NCI-H510A treated with DMSO at 0.1 percent for 48 hours (cell line): ENCODE measurements around the gene FAM13A.
"Not testable (repeated sequence)": the region's sequence is repeated elsewhere in the genome, so short reads cannot be mapped to it uniquely, and the experiment has no call there.

Experiments
- DNase-seq: peaks from one replicate; lab custom pipeline; 2025; lab: John Stamatoyannopoulos, UW

Gene FAM13A

GRCh38 chr4:88900432-88900831 is 156.6 kb downstream of the FAM13A start:
- no peak for DNase-seq

GRCh38 chr4:88897752-88898151 is 159.2 kb downstream of the FAM13A start:
- no peak for DNase-seq

GRCh38 chr4:88897180-88897579 is 159.8 kb downstream of the FAM13A start:
- DNase-seq = no peak

- no peak for DNase-seq
These were observed 163.0 kb downstream of the FAM13A start for GRCh38 chr4:88893961-88894360.

GRCh38 chr4:88892646-88893045 is 164.3 kb downstream of the FAM13A start:
- no peak for DNase-seq

- no peak for DNase-seq
These were observed 165.3 kb downstream of the FAM13A start for GRCh38 chr4:88891636-88892035.

- not testable (repeated sequence) for DNase-seq
These were observed 169.6 kb downstream of the FAM13A start for GRCh38 chr4:88887409-88887808.

- DNase-seq = no peak
These were observed 175.8 kb downstream of the FAM13A start for GRCh38 chr4:88881227-88881569.

GRCh38 chr4:88880501-88881226 is 176.3 kb downstream of the FAM13A start:
- DNase-seq = peak; percentile 64

GRCh38 chr4:88879991-88880390 is 177.0 kb downstream of the FAM13A start:
- DNase-seq = no peak

GRCh38 chr4:88878642-88879041 is 178.3 kb downstream of the FAM13A start:
- DNase-seq = no peak

- peak; percentile 30 for DNase-seq
These were observed 186.6 kb downstream of the FAM13A start for GRCh38 chr4:88870428-88870827.

- DNase-seq = no peak
These were observed 188.5 kb downstream of the FAM13A start for GRCh38 chr4:88868510-88868909.

- DNase-seq = peak; percentile 91
These were observed 190.0 kb downstream of the FAM13A start for GRCh38 chr4:88866862-88867550.

- DNase-seq = no peak
These were observed 191.5 kb downstream of the FAM13A start for GRCh38 chr4:88865466-88865865.

GRCh38 chr4:88865046-88865445 is 191.9 kb downstream of the FAM13A start:
- DNase-seq = no peak

- no peak for DNase-seq
These were observed 196.4 kb downstream of the FAM13A start for GRCh38 chr4:88860586-88860985.

GRCh38 chr4:88859191-88859812 is 197.7 kb downstream of the FAM13A start:
- no peak for DNase-seq

- DNase-seq = no peak
These were observed 198.2 kb downstream of the FAM13A start for GRCh38 chr4:88858752-88859151.

- no peak for DNase-seq
These were observed 199.4 kb downstream of the FAM13A start for GRCh38 chr4:88857588-88857987.

- no peak for DNase-seq
These were observed 202.5 kb downstream of the FAM13A start for GRCh38 chr4:88854481-88854880.

GRCh38 chr4:88853583-88853982 is 203.4 kb downstream of the FAM13A start:
- not testable (repeated sequence) for DNase-seq

GRCh38 chr4:88846206-88846790 is 210.7 kb downstream of the FAM13A start:
- peak; percentile 50 for DNase-seq
